ENCODE data around the gene ACCS. TPM values are rescaled to one million over a fixed set of nuclear protein-coding genes. Genes with fewer than 3 reads are reported as not detected.
A peak's percentile ranks its signal among the peaks of the same experiment; 100 is the strongest.

The ACCS gene
- total and polyA plus RNA-seq, 2 experiments from 2014 or later, result 9.9 to 21.4 TPM

DNA sequence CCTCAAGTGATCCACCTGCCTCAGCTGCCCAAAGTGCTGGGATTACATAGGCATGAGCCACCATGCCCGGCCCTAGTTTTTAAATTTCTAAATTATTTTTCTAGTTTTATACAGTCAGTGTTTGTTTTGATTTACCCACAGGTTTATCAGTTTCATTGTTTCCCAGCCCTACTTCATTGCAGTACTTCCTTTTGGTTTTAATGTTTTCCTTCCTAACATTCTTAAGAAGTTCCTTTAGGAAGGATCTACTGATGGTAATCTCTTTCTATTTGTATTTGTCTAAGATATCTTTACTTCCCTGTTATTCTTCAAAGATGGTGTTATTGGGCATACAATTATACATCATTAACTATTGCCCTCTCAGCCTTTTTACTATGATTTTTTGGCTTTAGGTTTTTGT, 24.5 kb downstream of the ACCS start:
- no peak for TF ChIP-seq EZH2phosphoT487 (IDR thresholded peaks at IDR 0.05; ENCODE audit: low read depth, severe bottlenecking, unreplicated experiment)
- no peak for TF ChIP-seq EZH2 (IDR thresholded peaks at IDR 0.05; ENCODE audit: borderline replicate concordance)
- TF ChIP-seq, protein P1, sequence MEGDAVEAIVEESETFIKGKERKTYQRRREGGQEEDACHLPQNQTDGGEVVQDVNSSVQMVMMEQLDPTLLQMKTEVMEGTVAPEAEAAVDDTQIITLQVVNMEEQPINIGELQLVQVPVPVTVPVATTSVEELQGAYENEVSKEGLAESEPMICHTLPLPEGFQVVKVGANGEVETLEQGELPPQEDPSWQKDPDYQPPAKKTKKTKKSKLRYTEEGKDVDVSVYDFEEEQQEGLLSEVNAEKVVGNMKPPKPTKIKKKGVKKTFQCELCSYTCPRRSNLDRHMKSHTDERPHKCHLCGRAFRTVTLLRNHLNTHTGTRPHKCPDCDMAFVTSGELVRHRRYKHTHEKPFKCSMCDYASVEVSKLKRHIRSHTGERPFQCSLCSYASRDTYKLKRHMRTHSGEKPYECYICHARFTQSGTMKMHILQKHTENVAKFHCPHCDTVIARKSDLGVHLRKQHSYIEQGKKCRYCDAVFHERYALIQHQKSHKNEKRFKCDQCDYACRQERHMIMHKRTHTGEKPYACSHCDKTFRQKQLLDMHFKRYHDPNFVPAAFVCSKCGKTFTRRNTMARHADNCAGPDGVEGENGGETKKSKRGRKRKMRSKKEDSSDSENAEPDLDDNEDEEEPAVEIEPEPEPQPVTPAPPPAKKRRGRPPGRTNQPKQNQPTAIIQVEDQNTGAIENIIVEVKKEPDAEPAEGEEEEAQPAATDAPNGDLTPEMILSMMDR (IDR thresholded peaks at IDR 0.05; ENCODE audit: poor library complexity), result no peak
- H3K4me2 ChIP-seq, result no peak overlapping the region

DNA sequence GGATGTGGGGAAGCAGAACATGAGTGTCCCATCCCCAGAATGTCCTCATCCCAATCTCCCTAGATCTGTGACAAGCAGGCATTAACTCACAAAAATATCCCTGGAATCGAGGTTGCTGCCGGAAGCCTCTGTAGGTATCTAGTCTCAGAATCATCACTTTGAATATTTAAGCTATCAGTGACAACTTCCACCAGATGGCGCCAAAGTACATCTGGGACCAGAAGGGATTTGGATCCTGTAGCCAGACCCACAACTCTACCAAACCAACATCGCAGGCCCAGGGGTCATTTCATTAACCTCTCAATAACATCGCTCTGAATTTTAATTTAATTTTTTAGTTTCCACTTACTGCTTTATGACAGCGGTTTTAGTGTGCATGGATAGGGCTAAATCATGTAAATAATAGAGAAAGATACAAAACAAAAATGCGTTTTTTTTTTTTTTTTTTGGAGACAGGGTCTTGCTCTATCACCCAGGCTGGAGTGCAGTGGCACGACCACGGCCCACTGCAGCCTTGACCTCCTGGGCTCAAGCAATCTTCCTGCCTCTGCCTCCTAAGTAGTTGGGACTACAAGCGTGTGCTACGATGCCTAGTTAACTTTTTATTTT, 28.3 kb downstream of the ACCS start:
- H2AFZ ChIP-seq, result no peak overlapping the region
- TF ChIP-seq, protein P1 (IDR thresholded peaks at IDR 0.05; ENCODE audit: poor library complexity), result peak; percentile 78
- TF ChIP-seq EZH2 (IDR thresholded peaks at IDR 0.05; ENCODE audit: borderline replicate concordance), result no peak

More for the DNA sequence above, 24.5 kb downstream of the ACCS start:
- Histone ChIP-seq H4K20me1 (ENCODE audit: insufficient read depth, poor library complexity, severe bottlenecking) (no peaks in the 10 kb centered on the region), H3K79me2 (no peaks in the 10 kb centered on the region), H3K27me3 (no peaks in the 10 kb centered on the region), H3K4me3 (no peak overlapping the region), H3K27ac (no peak overlapping the region), H2AFZ (no peak overlapping the region), H3K36me3 (replicated peaks; ENCODE audit: insufficient read depth, low read depth) (no peaks in the 10 kb centered on the region), H3K4me1 (ENCODE audit: insufficient read depth) (no peaks in the 10 kb centered on the region), H3K9me2 (replicated peaks; ENCODE audit: insufficient read depth) (no peaks in the 10 kb centered on the region), H3K9me3 (ENCODE audit: low read depth) (no peaks in the 10 kb centered on the region)
- WGBS (ENCODE audit: low lambda C conversion rate, missing lambda C conversion rate), result 95% methylated on average over 1 of the region's 1 CpG
- DNase-seq (ENCODE audit: low spot score), result no peak

DNA sequence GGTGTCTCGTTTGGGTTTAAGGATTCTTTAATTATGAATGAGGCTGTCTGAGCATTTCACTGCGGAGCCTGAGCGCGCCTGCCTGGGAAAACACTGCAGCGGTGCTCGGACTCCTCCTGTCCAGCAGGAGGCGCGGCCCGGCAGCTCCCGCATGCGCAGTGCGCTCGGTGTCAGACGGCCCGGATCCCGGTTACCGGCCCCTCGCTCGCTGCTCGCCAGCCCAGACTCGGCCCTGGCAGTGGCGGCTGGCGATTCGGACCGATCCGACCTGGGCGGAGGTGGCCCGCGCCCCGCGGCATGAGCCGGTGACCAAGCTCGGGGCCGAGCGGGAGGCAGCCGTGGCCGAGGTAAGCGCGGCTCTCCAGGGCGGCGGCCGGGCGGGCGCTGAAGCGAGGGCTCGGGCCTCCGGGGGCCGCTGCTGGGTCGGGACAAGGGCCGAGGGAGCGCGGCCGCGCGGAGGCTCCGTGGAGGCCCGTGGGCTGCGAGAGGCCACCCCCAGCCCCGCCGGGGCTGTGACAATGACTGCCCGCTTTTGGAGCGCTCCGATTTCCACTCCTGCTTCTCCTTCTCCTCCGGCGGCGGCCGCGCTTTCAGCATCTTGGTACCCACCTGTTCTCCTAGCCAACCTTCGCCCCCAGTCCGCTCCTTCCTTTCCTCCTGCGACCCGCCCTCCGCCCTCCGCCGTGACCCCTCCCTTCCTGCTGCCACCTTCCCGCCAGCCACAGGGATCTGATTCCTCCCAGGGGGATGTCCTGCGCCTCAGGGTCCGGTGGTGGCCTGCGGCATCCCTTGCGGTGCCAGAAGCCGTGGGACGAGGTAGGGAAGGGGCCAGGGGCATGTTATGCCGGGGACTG, 29.7 kb downstream of the ACCS start, which contains the start of gene EXT2:
Gene EXT2, plus strand, starts transcription at position 173 of the 854 bp plus-strand sequence. CDS start 12,035 bp downstream, outside the sequence.
- Histone ChIP-seq H4K20me1 (ENCODE audit: insufficient read depth, poor library complexity, severe bottlenecking) (peaks cover 13% of the 10 kb centered on the region), H3K36me3 (replicated peaks; ENCODE audit: insufficient read depth, low read depth) (no peaks in the 10 kb centered on the region), H3K4me3 (peak within 1 kb of the TSS; percentile 99), H3K4me1 (ENCODE audit: insufficient read depth) (peaks cover 7% of the 10 kb centered on the region), H3K9me2 (replicated peaks; ENCODE audit: insufficient read depth) (no peaks in the 10 kb centered on the region), H3K79me2 (peaks cover 49% of the 10 kb centered on the region), H3K27me3 (no peaks in the 10 kb centered on the region), H2AFZ (peak within 1 kb of the TSS; percentile 95), H3K9me3 (ENCODE audit: low read depth) (no peaks in the 10 kb centered on the region), H3K4me2 (peak within 1 kb of the TSS; percentile 99), H3K27ac (peak within 1 kb of the TSS; percentile 86)
- WGBS (ENCODE audit: low lambda C conversion rate, missing lambda C conversion rate), result under 1% methylated on average over 64 of the region's 83 CpGs
- DNase-seq (ENCODE audit: low spot score), result peak; percentile 95
- TF ChIP-seq, protein P1 (IDR thresholded peaks at IDR 0.05; ENCODE audit: poor library complexity), result peak; percentile 84
- TF ChIP-seq EZH2 (IDR thresholded peaks at IDR 0.05; ENCODE audit: borderline replicate concordance), result no peak

More for the DNA sequence above, 28.3 kb downstream of the ACCS start:
- Histone ChIP-seq H3K4me1 (ENCODE audit: insufficient read depth) (peaks cover 7% of the 10 kb centered on the region), H3K36me3 (replicated peaks; ENCODE audit: insufficient read depth, low read depth) (no peaks in the 10 kb centered on the region), H3K4me3 (no peak overlapping the region), H4K20me1 (ENCODE audit: insufficient read depth, poor library complexity, severe bottlenecking) (peaks cover 13% of the 10 kb centered on the region), H3K27me3 (no peaks in the 10 kb centered on the region), H3K4me2 (no peak overlapping the region), H3K9me2 (replicated peaks; ENCODE audit: insufficient read depth) (no peaks in the 10 kb centered on the region), H3K79me2 (peaks cover 36% of the 10 kb centered on the region), H3K27ac (no peak overlapping the region), H3K9me3 (ENCODE audit: low read depth) (no peaks in the 10 kb centered on the region)
- peak; percentile 90 for DNase-seq (ENCODE audit: low spot score)
- WGBS (ENCODE audit: low lambda C conversion rate, missing lambda C conversion rate), result 34% methylated on average over 11 of the region's 11 CpGs
